ENCODE results near the gene NDUFV2.

NDUFV2 gene

GRCh38 chr18:9113468-9114149 is 11.1 kb downstream of the NDUFV2 start:
- H3K4me1 ChIP-seq, result peaks cover 44% of the 10 kb centered on the region
- H3K27me3 ChIP-seq (ENCODE audit: low read depth), result no peaks in the 10 kb centered on the region
- H3K9me3 ChIP-seq, result no peaks in the 10 kb centered on the region
- H3K4me3 ChIP-seq, result no peak overlapping the region
- peaks cover 4% of the 10 kb centered on the region for H3K36me3 ChIP-seq (replicated peaks)
- in situ Hi-C loops (cut with MboI; ENCODE audit: low sequenced_read_pairs), result no loop called here
- DNase-seq (ENCODE audit: low spot score in 2 of 2), result no peak

- Histone ChIP-seq H3K36me3 (replicated peaks) (peaks cover 22% of the 10 kb centered on the region), H3K9me3 (no peaks in the 10 kb centered on the region), H3K4me3 (no peak overlapping the region), H3K27me3 (ENCODE audit: low read depth) (no peaks in the 10 kb centered on the region), H3K4me1 (peaks cover 25% of the 10 kb centered on the region)
- in situ Hi-C loops (cut with MboI; ENCODE audit: low sequenced_read_pairs), result no loop called here
- peak in 1 of 2 experiments; percentile 50 for DNase-seq (ENCODE audit: low spot score in 2 of 2)
These were observed 13.5 kb downstream of the NDUFV2 start for GRCh38 chr18:9115984-9116383.

- in situ Hi-C loops (cut with MboI; ENCODE audit: low sequenced_read_pairs), result no loop called here
- H3K4me3 ChIP-seq, result no peak overlapping the region
- no peak for DNase-seq (ENCODE audit: low spot score in 2 of 2)
- no peaks in the 10 kb centered on the region for H3K27me3 ChIP-seq (ENCODE audit: low read depth)
- H3K36me3 ChIP-seq (replicated peaks), result peaks cover 29% of the 10 kb centered on the region
- H3K4me1 ChIP-seq, result peaks cover 22% of the 10 kb centered on the region
- H3K9me3 ChIP-seq, result no peaks in the 10 kb centered on the region
These were observed 15.7 kb downstream of the NDUFV2 start for GRCh38 chr18:9117980-9118841.

DNA sequence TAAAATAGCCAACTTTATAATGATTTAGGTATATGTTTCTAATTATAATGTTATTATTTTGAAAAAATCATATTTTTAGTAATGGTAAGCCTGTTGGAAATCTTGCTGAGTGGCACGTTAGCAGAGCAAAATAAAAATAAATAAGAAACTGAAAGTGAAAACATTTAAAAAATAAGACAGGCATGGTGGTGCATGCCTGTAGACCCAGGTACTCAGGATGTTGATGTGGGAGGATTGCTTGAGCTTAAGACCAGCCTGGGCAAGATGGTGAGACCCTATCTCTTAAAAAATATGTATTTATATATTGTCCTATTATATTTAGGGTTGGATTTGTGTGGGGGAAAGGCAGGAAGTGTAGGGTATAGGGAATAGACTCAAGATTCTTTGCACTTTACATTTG is 18.3 kb downstream of the NDUFV2 start:
- in situ Hi-C loops (cut with MboI; ENCODE audit: low sequenced_read_pairs), result no loop called here
- DNase-seq (ENCODE audit: low spot score in 2 of 2), result no peak
- Histone ChIP-seq H3K9me3 (no peaks in the 10 kb centered on the region), H3K36me3 (replicated peaks) (peaks cover 37% of the 10 kb centered on the region), H3K4me1 (peaks cover 20% of the 10 kb centered on the region), H3K27me3 (ENCODE audit: low read depth) (no peaks in the 10 kb centered on the region), H3K4me3 (no peak overlapping the region)

DNA sequence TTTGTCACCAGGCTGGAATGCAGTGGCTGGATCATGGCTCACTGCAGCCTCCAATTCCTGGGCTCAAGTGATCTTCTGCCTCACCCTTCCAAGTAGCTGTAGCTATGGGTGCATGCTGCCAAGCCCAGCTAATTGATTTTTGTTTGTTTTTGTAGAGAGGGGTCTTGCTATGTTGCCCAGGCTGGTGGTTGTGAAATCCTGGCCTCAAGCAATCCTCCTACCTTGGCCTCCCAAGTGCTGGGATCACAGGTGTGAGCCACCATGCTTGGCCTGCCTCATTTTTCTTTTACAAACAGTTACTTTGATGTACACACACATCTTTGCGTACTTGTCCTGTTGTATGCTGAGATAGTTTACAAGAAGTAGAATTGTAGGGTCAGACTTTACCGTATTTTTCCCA is 21.0 kb downstream of the NDUFV2 start:
- H3K27me3 ChIP-seq (ENCODE audit: low read depth), result no peaks in the 10 kb centered on the region
- no peaks in the 10 kb centered on the region for H3K4me1 ChIP-seq
- H3K4me3 ChIP-seq, result no peak overlapping the region
- in situ Hi-C loops (cut with MboI; ENCODE audit: low sequenced_read_pairs), result no loop called here
- no peaks in the 10 kb centered on the region for H3K9me3 ChIP-seq
- peaks cover 64% of the 10 kb centered on the region for H3K36me3 ChIP-seq (replicated peaks)
- DNase-seq (ENCODE audit: low spot score in 2 of 2), result no peak

GRCh38 chr18:9124824-9125223 is 22.3 kb downstream of the NDUFV2 start:
- Histone ChIP-seq H3K4me3 (no peak overlapping the region), H3K4me1 (no peaks in the 10 kb centered on the region), H3K27me3 (ENCODE audit: low read depth) (no peaks in the 10 kb centered on the region), H3K36me3 (replicated peaks) (peaks cover 69% of the 10 kb centered on the region), H3K9me3 (no peaks in the 10 kb centered on the region)
- in situ Hi-C loops (cut with MboI; ENCODE audit: low sequenced_read_pairs), result no loop called here
- DNase-seq (ENCODE audit: low spot score in 2 of 2), result no peak

GRCh38 chr18:9126337-9126736 is 23.8 kb downstream of the NDUFV2 start:
- peaks cover 70% of the 10 kb centered on the region for H3K36me3 ChIP-seq (replicated peaks)
- no peaks in the 10 kb centered on the region for H3K4me1 ChIP-seq
- DNase-seq (ENCODE audit: low spot score in 2 of 2), result no peak
- H3K4me3 ChIP-seq, result no peak overlapping the region
- no peaks in the 10 kb centered on the region for H3K9me3 ChIP-seq
- in situ Hi-C loops (cut with MboI; ENCODE audit: low sequenced_read_pairs), result no loop called here
- no peaks in the 10 kb centered on the region for H3K27me3 ChIP-seq (ENCODE audit: low read depth)

DNA sequence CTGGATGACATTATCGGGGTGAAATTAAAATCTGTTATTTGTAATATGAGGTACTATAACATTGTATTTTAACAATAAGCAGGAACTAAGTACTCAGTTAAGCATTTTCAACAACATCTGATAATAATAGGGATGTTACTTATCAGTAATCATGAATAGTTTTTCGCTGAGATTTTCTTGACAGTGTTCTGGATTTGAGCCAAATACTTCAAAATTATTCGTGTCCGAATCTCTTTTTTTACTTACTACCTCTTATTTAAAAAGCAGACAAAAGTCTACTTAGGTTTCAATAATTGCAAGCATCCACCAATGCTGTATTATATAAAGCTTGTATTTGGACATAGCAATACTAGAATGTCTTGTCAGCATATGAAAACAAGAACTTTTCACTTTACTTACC is 27.7 kb downstream of the NDUFV2 start:
- Histone ChIP-seq H3K4me1 (peaks cover 6% of the 10 kb centered on the region), H3K27me3 (ENCODE audit: low read depth) (no peaks in the 10 kb centered on the region), H3K36me3 (replicated peaks) (peaks cover 65% of the 10 kb centered on the region), H3K9me3 (no peaks in the 10 kb centered on the region), H3K4me3 (no peak overlapping the region)
- DNase-seq (ENCODE audit: low spot score in 2 of 2), result no peak
- in situ Hi-C loops (cut with MboI; ENCODE audit: low sequenced_read_pairs), result no loop called here

GRCh38 chr18:9130806-9131205 is 28.3 kb downstream of the NDUFV2 start:
- DNase-seq (ENCODE audit: low spot score in 2 of 2), result no peak
- H3K36me3 ChIP-seq (replicated peaks), result peaks cover 64% of the 10 kb centered on the region
- in situ Hi-C loops (cut with MboI; ENCODE audit: low sequenced_read_pairs), result no loop called here
- H3K4me3 ChIP-seq, result no peak overlapping the region
- H3K27me3 ChIP-seq (ENCODE audit: low read depth), result no peaks in the 10 kb centered on the region
- no peaks in the 10 kb centered on the region for H3K9me3 ChIP-seq
- peaks cover 8% of the 10 kb centered on the region for H3K4me1 ChIP-seq

DNA sequence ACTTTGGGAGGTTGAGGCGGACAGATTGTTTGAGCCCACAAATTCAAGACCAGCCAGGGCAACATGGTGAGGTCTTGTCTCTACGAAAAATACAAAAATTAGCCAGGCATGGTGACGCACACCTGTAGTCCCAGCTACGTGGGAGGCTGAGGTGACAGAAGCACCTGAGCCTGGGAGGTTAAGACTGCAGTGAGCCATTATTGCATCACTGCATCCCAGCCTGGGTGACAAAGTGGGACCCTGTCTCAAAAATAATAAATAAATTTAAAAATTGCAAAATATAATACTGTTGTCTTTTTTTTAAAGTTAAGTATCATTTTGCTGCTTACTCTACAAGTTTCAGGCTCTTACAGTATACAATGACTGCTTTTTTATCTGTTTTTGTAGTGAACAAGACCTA is 30.1 kb downstream of the NDUFV2 start:
- no peaks in the 10 kb centered on the region for H3K9me3 ChIP-seq
- in situ Hi-C loops (cut with MboI; ENCODE audit: low sequenced_read_pairs), result no loop called here
- H3K36me3 ChIP-seq (replicated peaks), result peaks cover 46% of the 10 kb centered on the region
- H3K4me3 ChIP-seq, result no peak overlapping the region
- no peak for DNase-seq (ENCODE audit: low spot score in 2 of 2)
- peaks cover 8% of the 10 kb centered on the region for H3K4me1 ChIP-seq
- no peaks in the 10 kb centered on the region for H3K27me3 ChIP-seq (ENCODE audit: low read depth)

DNA sequence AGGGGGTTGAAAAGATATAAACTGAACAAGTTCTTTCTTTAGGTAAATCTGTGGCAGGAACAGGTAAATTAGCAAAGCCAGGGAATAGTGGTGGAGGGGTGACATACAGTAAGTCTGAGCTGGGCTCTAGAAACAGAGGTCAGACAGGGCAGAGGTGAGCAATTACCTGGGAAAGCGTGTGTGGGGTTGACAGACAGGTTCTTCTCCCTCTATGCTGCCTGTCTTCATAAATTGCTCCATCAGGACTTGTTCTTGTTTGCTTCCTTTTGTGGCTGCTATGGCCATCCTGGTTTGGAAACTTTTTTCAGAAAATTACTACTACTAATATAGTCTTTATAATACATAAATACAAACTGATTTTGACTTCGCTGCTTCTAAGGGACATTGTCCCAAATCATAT is 30.7 kb downstream of the NDUFV2 start:
- DNase-seq (ENCODE audit: low spot score in 2 of 2), result no peak
- peaks cover 40% of the 10 kb centered on the region for H3K36me3 ChIP-seq (replicated peaks)

GRCh38 chr18:9135081-9135911 is 32.8 kb downstream of the NDUFV2 start:
- H3K9me3 ChIP-seq, result no peaks in the 10 kb centered on the region
- peak overlapping the region; percentile 78 for H3K4me3 ChIP-seq
- DNase-seq (ENCODE audit: low spot score in 2 of 2), result no peak
- H3K36me3 ChIP-seq (replicated peaks), result peaks cover 19% of the 10 kb centered on the region
- H3K4me1 ChIP-seq, result peaks cover 27% of the 10 kb centered on the region
- in situ Hi-C loops (cut with MboI; ENCODE audit: low sequenced_read_pairs), result no loop called here
- no peaks in the 10 kb centered on the region for H3K27me3 ChIP-seq (ENCODE audit: low read depth)

More for the DNA sequence above, 30.7 kb downstream of the NDUFV2 start:
- no peaks in the 10 kb centered on the region for H3K9me3 ChIP-seq
- H3K4me3 ChIP-seq, result no peak overlapping the region
- in situ Hi-C loops (cut with MboI; ENCODE audit: low sequenced_read_pairs), result no loop called here
- H3K27me3 ChIP-seq (ENCODE audit: low read depth), result no peaks in the 10 kb centered on the region
- peaks cover 8% of the 10 kb centered on the region for H3K4me1 ChIP-seq

GRCh38 chr18:9135912-9136314 is 33.4 kb downstream of the NDUFV2 start:
- in situ Hi-C loops (cut with MboI; ENCODE audit: low sequenced_read_pairs), result no loop called here
- DNase-seq (ENCODE audit: low spot score in 2 of 2), result peak; percentile 39 to 65
- Histone ChIP-seq H3K4me3 (peak overlapping the region; percentile 78), H3K4me1 (peaks cover 32% of the 10 kb centered on the region), H3K9me3 (no peaks in the 10 kb centered on the region), H3K36me3 (replicated peaks) (peaks cover 13% of the 10 kb centered on the region), H3K27me3 (ENCODE audit: low read depth) (no peaks in the 10 kb centered on the region)
